Measurements from ENCODE around the gene ZNF280C.

ZNF280C gene

DNA sequence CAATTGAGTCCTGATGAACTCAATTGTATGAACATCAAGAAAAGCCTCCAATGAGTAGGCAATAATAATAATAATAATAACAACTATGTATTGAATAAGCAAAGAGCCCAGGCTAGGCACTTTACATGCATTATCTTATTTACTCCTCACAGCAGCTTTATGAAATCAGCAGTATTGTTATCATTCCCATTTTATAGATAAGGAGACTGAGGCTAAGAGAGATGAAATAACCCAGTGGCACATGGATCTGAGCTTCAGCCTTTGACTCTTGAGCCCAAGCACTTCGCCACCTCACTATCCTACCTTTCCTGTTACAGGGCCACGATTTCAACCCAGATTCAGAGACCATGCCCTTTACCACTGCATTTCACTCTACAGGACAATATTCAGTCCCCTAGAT, 93.8 kb downstream of the ZNF280C start:
- H3K4me1 ChIP-seq (ENCODE audit: control insufficient read depth, insufficient read depth, low read length), result peaks cover 14% of the 10 kb centered on the region
- H3K27ac ChIP-seq (ENCODE audit: extremely low read depth, low read depth, low read length), result no peak overlapping the region
- no peaks in the 10 kb centered on the region for H3K9me3 ChIP-seq (ENCODE audit: control insufficient read depth, insufficient read depth, low read depth, low read length)
- CTCF ChIA-PET, result no interaction called here
- no peaks in the 10 kb centered on the region for H3K36me3 ChIP-seq (ENCODE audit: control insufficient read depth in 2 of 2, insufficient read depth in 1 of 2, low read length in 2 of 2)
- TF ChIP-seq ZNF623 (tag by site-specific recombination; IDR thresholded peaks at IDR 0.05) (peak; percentile 42; the same call in 1 of the 2 replicates), ZNF155 (tag by site-specific recombination; IDR thresholded peaks at IDR 0.05) (no peak)
- POLR2A ChIA-PET, result interaction anchor here (1.9 kb wide), 1 partner anchor 9 kb away, joined by 11 read pairs; the partner anchor contains the start of gene AIFM1
- H3K4me3 ChIP-seq (ENCODE audit: low read depth, low read length), result no peak overlapping the region

DNA sequence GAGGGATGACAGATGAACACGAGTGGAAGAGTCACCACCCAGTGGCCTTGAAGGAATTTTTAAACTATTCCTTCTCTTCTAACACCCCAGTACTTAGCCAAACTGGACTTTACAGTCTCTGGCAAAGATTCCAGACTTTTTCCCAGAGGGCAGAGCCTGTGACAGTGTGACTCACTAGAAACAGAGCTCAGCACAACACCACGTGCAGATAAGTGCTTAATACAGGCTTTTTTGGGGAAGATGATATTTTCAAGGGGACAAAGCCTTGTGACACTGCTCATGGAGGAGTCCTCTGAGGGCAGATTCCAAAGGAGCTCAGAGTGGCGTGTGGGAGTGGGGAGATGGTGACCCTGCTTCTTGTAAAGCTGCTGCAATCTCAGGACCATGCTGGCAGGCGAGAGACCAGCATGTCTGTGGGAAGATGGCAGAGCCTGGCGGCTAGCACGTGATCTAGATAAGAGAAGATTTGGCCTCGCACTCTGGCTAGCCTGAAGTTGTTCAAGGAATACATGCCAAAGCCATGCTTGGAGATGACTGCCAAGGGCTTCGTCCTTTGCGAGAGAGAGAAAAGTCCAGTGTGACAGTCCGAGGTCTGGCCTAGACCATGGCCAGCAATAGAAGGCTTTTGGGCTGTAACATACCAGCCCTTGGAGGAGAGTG, 94.5 kb downstream of the ZNF280C start:
- H3K4me1 ChIP-seq (ENCODE audit: control insufficient read depth, insufficient read depth, low read length), result peaks cover 14% of the 10 kb centered on the region
- no peaks in the 10 kb centered on the region for H3K36me3 ChIP-seq (ENCODE audit: control insufficient read depth in 2 of 2, insufficient read depth in 1 of 2, low read length in 2 of 2)
- H3K27ac ChIP-seq (ENCODE audit: extremely low read depth, low read depth, low read length), result no peak overlapping the region
- TF ChIP-seq, protein P1, sequence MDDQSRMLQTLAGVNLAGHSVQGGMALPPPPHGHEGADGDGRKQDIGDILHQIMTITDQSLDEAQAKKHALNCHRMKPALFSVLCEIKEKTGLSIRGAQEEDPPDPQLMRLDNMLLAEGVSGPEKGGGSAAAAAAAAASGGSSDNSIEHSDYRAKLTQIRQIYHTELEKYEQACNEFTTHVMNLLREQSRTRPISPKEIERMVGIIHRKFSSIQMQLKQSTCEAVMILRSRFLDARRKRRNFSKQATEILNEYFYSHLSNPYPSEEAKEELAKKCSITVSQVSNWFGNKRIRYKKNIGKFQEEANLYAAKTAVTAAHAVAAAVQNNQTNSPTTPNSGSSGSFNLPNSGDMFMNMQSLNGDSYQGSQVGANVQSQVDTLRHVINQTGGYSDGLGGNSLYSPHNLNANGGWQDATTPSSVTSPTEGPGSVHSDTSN (CRISPR knock-in tag; IDR thresholded peaks at IDR 0.05), result no peak
- no peak for TF ChIP-seq GLI4 (tag by site-specific recombination; IDR thresholded peaks at IDR 0.05)
- no peak for TF ChIP-seq ZNF169 (tag by site-specific recombination; IDR thresholded peaks at IDR 0.05)
- no peak for TF ChIP-seq ZNF692 (tag by site-specific recombination; IDR thresholded peaks at IDR 0.05)
- TF ChIP-seq ZNF274 (IDR thresholded peaks at IDR 0.05; ENCODE audit: low read length), result no peak
- no peak for TF ChIP-seq ZNF274 (tag by site-specific recombination; IDR thresholded peaks at IDR 0.05; ENCODE audit: borderline replicate concordance)
- 0 out of 2 replicates have a peak, but pooled peaks have one; percentile 10 for TF ChIP-seq ZFHX2 (tag by site-specific recombination; conservative IDR thresholded peaks at IDR 0.05)
- TF ChIP-seq ZSCAN30 (tag by site-specific recombination; IDR thresholded peaks at IDR 0.05), result no peak
- no peak for TF ChIP-seq ZSCAN16 (tag by site-specific recombination; IDR thresholded peaks at IDR 0.05)
- no peak for TF ChIP-seq ZNF148 (tag by site-specific recombination; IDR thresholded peaks at IDR 0.05; ENCODE audit: borderline replicate concordance)
- no peak for TF ChIP-seq ZNF518A (tag by site-specific recombination; conservative IDR thresholded peaks at IDR 0.05; ENCODE audit: low read depth)
- TF ChIP-seq IKZF3 (tag by site-specific recombination; IDR thresholded peaks at IDR 0.05), result 0 out of 2 replicates have a peak, but pooled peaks have one; percentile 29
- no peak for TF ChIP-seq ZBTB44 (tag by site-specific recombination; IDR thresholded peaks at IDR 0.05)
- no peak for TF ChIP-seq ZNF121 (tag by site-specific recombination; IDR thresholded peaks at IDR 0.05)
- no peak for TF ChIP-seq ZNF777 (tag by site-specific recombination; IDR thresholded peaks at IDR 0.05; ENCODE audit: borderline replicate concordance)
- TF ChIP-seq ZNF114 (tag by site-specific recombination; IDR thresholded peaks at IDR 0.05), result no peak
- 0 out of 2 replicates have a peak, but pooled peaks have one; percentile 17 for TF ChIP-seq ZBTB17 (tag by site-specific recombination; IDR thresholded peaks at IDR 0.05)
- POLR2A ChIA-PET, result interaction anchor here (1.5 kb wide), 1 partner anchor 9 kb away, joined by 10 read pairs; the partner anchor contains the start of gene AIFM1
- H3K9me3 ChIP-seq (ENCODE audit: control insufficient read depth, insufficient read depth, low read depth, low read length), result no peaks in the 10 kb centered on the region
- H3K4me3 ChIP-seq (ENCODE audit: low read depth, low read length), result no peak overlapping the region
- CTCF ChIA-PET, result interaction anchor here (0.9 to 1.0 kb wide), 2 partner anchors 15 to 95 kb away, joined by 3 read pairs; no protein-coding TSS in a partner anchor

All from HEK293 (cell line).